BLaER1 (cell line): ENCODE data around the gene TLNRD1.
"Not testable (repeated sequence)": the region's sequence is repeated elsewhere in the genome, so short reads cannot be mapped to it uniquely, and the experiment has no call there.

Source experiments
- H3K27ac ChIP-seq: shearing (Covaris generic); formaldehyde crosslinking; 2 replicates; pipeline ENCODE4 v1.8.1; 2022
- H3K27me3 ChIP-seq: shearing (Covaris generic); formaldehyde crosslinking; 2 replicates; pipeline ENCODE4 v1.8.1; 2022
- H3K36me3 ChIP-seq: shearing (Covaris generic); formaldehyde crosslinking; 2 replicates; pipeline ENCODE4 v1.8.1; 2022
- H3K4me1 ChIP-seq: shearing (Covaris generic); formaldehyde crosslinking; 2 replicates; pipeline ENCODE4 v1.8.1; 2022
- H3K4me2 ChIP-seq: shearing (Covaris generic); formaldehyde crosslinking; 2 replicates; pipeline ENCODE4 v1.8.1; 2022
- H3K4me3 ChIP-seq: shearing (Covaris generic); formaldehyde crosslinking; 2 replicates; pipeline ENCODE4 v1.8.1; 2022
- H3K9ac ChIP-seq: shearing (Covaris generic); formaldehyde crosslinking; 2 replicates; pipeline ENCODE4 v1.8.1; 2022
- H3K9me3 ChIP-seq: shearing (Covaris generic); formaldehyde crosslinking; 2 replicates; pipeline ENCODE4 v1.8.1; 2022
- H4K20me1 ChIP-seq: shearing (Covaris generic); formaldehyde crosslinking; 2 replicates; pipeline ENCODE4 v1.8.1; 2022
- Cebpa-rat ChIP-seq: shearing (Covaris generic); IDR thresholded peaks from 2 replicates; pipeline ENCODE4 v1.8.1; 2022

TLNRD1 gene

DNA sequence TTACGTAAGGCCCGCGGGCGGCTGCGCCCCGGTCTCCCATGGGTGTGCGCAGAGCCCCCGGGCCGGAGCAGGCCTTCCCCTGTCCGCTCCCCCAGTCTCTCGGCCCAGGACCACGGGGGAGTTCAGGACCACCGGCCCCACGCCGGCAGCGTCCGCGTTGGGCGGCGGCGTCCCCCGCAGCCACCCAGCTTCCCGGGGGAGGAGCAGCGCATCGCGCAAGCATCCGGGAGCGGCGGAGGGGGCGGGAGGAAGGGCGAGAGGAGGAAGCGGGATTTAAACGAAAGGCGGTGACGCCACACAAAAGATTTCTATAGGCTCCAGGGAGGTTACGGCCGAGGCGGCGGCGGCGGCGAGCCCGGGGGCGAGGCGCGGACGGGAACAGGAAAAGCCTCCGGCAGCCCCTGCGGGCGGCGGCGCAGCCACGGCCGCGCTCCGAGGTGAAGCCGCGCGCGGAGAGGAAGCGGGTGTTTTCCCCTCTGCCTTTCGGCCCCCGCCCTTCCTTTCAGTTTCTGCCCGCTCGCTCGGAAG lies at the start of gene TLNRD1:
TLNRD1 (plus strand) TSS at position 300 of the 528 bp plus-strand sequence. CDS start 1,349 bp downstream, outside the sequence.
- peaks cover 50% of the 10 kb centered on the region for H3K4me1 ChIP-seq
- peaks cover 40% of the 10 kb centered on the region for H4K20me1 ChIP-seq
- peak within 1 kb of the TSS; percentile 97 for H3K9ac ChIP-seq
- TF ChIP-seq Cebpa-rat, result no peak
- H3K36me3 ChIP-seq, result peaks cover 21% of the 10 kb centered on the region
- H3K4me3 ChIP-seq, result peak within 1 kb of the TSS; percentile 98
- H3K27ac ChIP-seq, result peak within 1 kb of the TSS; percentile 98
- peak within 1 kb of the TSS; percentile 85 for H3K4me2 ChIP-seq
- no peaks in the 10 kb centered on the region for H3K27me3 ChIP-seq
- 0 out of 2 replicates have a peak, but pooled peaks cover 6% of the 10 kb centered on the region for H3K9me3 ChIP-seq

DNA sequence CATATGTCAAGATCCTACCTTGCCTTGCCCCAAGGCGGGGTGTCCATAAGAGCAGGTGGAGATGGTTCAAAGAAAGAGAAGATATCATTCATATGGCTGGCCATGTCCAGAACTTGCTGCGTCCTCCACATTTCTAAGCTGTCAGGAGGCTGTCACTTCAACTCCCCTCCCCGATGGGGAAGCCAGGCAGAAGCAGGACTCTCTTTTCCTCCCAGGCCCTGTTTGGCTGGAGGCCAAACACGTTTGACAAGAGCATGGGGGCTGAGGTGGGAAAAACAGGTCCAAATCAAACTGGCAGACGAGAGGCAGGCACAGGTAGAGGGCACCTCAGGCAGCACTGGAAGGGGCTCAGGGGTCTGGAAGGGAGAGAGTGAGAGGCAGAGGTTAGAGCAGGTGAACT lies 48.8 kb upstream of the TLNRD1 start:
- no peak overlapping the region for H3K4me3 ChIP-seq
- no peaks in the 10 kb centered on the region for H3K9me3 ChIP-seq

DNA sequence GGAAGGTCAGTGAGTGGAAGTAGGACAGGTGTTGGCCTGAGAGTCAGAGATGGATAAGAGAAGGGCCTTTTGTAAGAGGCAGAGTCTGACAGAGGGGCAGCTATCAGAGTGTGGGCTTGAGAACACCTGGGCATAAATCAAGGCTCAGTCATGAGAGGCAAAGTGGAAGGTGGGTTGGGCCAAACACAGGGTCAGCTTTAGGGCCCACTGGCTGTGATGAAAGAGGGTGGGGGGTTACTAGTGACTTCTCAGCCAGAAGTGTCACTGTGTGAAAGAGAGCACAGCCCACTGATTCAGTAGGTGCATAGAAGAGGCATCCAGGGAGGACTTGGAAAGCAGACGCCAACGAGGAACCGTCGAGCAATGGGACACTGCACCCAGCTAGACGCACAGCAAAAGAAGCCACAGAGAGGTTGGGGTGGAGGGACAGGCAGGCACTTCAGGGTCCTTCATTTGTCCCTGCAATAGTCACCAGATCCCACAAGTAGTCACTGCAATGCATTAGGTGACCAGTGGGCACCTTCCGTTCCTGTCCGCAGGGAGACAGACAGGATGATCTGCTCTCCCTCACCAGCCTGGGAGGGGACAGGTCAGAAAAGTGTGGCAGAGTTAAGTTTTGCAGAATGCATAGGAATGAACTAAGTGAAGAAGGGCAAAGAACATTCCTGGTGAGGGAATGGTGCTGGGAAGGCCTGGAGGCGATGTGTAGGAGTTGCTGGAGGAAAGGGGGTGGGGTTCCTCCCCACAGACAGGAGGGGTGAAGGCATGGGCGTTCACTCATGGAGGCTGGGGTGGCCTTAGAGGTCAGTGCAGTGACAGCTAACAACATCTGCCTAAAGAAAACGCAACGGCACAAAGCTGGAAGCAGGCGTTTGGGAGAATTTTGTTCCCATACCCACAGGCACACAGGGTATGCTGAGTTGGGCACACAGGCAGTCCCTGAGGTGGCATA lies 47.4 kb upstream of the TLNRD1 start:
- Histone ChIP-seq H3K4me3 (no peak overlapping the region), H3K27ac (no peak overlapping the region), H3K4me2 (no peak overlapping the region), H3K4me1 (peaks cover 23% of the 10 kb centered on the region), H4K20me1 (no peaks in the 10 kb centered on the region), H3K27me3 (no peaks in the 10 kb centered on the region), H3K36me3 (peaks cover 54% of the 10 kb centered on the region), H3K9ac (no peak overlapping the region), H3K9me3 (no peaks in the 10 kb centered on the region)
- TF ChIP-seq Cebpa-rat, result no peak

More for the DNA sequence above, 48.8 kb upstream of the TLNRD1 start:
- Histone ChIP-seq H3K36me3 (peaks cover 65% of the 10 kb centered on the region), H3K4me1 (peaks cover 23% of the 10 kb centered on the region), H3K9ac (no peak overlapping the region), H4K20me1 (no peaks in the 10 kb centered on the region), H3K27ac (no peak overlapping the region), H3K27me3 (no peaks in the 10 kb centered on the region), H3K4me2 (no peak overlapping the region)
- no peak for TF ChIP-seq Cebpa-rat

DNA sequence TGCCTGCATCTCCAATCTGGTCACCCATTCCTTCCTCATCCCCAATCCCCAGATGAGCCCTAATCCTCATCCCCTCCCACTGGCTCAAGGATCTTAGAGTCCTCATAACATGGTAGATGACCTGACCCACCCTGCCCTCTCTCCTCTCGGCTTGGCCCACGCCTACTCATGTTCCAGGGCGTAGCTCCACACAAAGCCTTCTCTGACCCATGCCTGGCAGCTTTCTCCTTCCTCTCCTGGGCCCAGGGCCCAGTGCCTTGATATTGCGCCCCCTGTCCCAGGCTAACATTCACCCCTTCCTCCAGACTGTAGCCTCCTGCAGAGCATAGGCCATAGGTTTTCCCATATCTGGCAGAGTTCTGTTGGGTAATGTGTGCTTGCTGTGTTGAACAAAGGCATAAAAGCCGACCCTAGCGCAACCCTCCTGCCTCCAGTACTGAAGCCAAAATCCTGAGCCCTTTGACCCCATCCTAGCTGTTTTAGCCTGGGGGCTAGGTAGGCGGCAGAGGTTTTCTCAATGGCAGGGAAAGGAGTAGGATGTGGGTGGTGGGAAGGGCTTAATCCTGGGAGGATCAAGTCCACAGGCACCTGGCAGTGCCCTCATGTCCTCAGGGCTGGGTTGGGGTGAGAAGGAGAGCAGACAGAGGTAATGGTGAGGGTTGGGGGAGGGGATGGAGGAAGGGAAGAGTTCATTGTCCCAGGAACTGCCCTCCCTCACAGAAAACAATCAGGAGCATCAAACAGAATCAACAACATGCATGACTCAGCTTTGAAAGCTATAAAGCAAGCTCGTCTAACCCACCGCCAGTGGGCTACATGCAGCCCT lies 46.6 kb upstream of the TLNRD1 start:
- no peaks in the 10 kb centered on the region for H3K9me3 ChIP-seq
- no peak overlapping the region for H3K27ac ChIP-seq
- peaks cover 23% of the 10 kb centered on the region for H3K4me1 ChIP-seq
- H3K27me3 ChIP-seq, result no peaks in the 10 kb centered on the region
- no peak overlapping the region for H3K9ac ChIP-seq
- peaks cover 54% of the 10 kb centered on the region for H3K36me3 ChIP-seq
- H3K4me3 ChIP-seq, result no peak overlapping the region
- no peak overlapping the region for H3K4me2 ChIP-seq
- H4K20me1 ChIP-seq, result no peaks in the 10 kb centered on the region
- TF ChIP-seq Cebpa-rat, result no peak

DNA sequence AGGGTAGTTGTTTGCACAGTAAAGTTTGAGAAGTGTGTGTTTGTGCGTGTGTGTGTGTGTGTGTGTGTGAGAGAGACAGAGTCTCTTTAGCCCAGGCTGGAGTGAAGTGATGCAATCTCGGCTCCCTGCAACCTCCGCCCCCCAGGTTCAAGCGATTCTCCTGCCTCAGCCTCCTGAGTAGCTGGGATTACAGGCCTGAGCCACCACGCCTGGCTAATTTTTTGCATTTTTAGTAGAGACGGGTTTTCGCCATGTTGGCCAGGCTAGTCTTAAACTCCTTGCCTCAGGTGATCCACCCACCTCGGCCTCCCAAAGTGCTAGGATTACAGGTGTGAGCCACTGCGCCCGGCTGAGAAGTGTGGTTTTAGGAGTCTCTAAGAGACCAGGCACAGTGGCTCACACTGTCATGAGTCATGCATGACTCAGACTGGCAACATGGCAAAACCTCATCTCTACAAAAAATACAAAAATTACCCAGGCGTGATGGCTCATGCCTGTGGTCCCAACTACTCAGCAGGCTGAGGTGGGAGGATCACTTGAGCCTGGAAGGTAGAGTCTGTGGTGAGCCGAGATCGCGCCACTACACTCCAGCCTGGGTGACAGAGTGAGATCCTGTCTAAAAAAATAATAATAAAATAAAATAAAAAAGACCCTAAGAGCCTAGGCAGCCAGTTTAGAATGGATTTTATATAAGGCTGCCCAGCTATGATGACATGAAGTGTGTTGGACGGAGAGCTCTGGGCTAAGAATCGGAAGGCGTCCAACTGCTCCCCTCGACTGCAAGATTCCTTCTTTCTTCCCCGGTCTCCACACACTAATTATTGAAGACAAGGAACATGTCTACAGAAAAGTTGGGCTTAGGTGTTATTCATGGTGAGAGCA lies 44.9 kb upstream of the TLNRD1 start:
- not testable (repeated sequence) for H4K20me1 ChIP-seq, H3K27me3 ChIP-seq, H3K4me3 ChIP-seq, H3K9me3 ChIP-seq, H3K27ac ChIP-seq, H3K9ac ChIP-seq
- H3K36me3 ChIP-seq, result peaks cover 52% of the 10 kb centered on the region
- peak overlapping the region; percentile 40 for H3K4me2 ChIP-seq
- H3K4me1 ChIP-seq, result peaks cover 15% of the 10 kb centered on the region

DNA sequence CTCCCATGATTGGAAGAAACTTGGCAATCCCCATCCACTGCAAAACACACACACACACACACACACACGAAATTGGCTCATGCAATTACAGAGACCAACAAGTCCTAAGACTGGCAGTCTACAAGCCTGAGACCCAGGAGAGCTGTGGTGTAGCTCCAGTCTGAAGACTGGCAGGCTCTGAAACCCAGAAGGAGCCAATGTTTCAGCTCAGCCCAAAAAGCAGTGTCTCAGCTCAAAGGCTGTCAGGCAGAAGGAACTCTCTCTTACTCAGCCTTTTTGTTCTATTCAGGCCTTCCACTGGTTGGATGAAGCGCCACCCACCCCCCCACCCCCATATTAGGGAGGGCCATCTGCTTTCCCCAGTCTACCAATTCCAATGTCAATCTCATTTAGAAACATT lies 43.2 kb upstream of the TLNRD1 start:
- Histone ChIP-seq H3K4me3 (no peak overlapping the region), H4K20me1 (no peaks in the 10 kb centered on the region), H3K9me3 (peaks cover 9% of the 10 kb centered on the region; the same call in 1 of the 2 replicates), H3K36me3 (peaks cover 37% of the 10 kb centered on the region), H3K27ac (no peak overlapping the region), H3K4me2 (no peak overlapping the region), H3K4me1 (peaks cover 15% of the 10 kb centered on the region), H3K27me3 (no peaks in the 10 kb centered on the region), H3K9ac (no peak overlapping the region)
- TF ChIP-seq Cebpa-rat, result no peak

DNA sequence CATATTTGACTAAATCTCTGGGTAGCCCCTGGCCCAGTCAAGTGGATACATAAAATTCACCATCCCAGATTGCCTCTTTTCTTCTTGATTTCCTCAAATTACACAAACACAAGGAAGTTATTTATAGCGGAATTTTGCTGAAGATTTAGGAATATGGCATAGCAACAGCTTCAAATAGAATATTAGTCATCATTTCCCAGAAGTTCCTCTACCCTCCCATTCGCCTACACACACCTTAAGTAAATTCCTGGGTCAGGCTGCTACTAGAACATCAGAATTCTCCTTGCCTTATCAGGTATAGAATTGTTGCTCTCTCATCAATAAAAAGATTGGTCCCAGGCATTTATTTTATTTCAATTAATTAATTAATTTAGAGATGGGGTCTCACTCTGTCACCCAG lies 42.7 kb upstream of the TLNRD1 start:
- Histone ChIP-seq H3K27me3 (no peaks in the 10 kb centered on the region), H3K9ac (no peak overlapping the region), H3K27ac (no peak overlapping the region), H4K20me1 (no peaks in the 10 kb centered on the region), H3K36me3 (peaks cover 33% of the 10 kb centered on the region), H3K4me3 (no peak overlapping the region), H3K4me2 (no peak overlapping the region), H3K4me1 (peaks cover 15% of the 10 kb centered on the region), H3K9me3 (peaks cover 9% of the 10 kb centered on the region; the same call in 1 of the 2 replicates)
- no peak for TF ChIP-seq Cebpa-rat

DNA sequence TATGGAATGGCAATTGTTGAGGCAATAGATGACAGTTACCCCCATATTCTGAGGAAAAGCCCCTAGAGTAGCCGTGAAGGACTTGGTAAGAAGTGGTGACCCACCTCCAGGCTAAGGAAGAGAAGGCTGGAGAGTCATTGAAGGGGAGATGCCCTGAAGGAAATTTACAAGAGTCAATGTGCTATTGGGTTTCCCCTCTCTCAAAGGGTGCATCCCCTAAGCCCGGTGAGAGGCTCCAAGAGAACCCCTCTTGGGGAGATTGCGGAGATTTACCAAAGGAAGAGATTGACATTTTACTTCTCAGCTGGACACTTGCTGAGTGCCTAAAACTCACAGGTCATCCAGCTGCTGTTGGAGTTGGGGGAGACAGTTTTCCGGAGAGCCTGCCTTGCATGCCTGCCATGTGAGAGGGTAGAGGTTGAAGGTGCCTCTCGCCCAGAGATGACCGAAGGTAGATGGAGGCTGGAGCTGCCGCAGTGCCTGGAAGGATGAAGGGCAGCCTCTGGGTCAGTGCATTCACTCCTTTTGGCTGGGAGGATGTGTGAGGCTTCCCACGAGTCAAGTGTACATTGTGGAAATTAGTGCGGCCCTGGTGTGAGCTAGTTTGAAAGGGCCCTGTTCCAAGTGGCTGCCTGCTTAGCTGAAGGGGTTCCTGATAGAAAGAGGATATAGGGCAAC lies 41.8 kb upstream of the TLNRD1 start:
- Histone ChIP-seq H3K4me3 (no peak overlapping the region), H3K4me2 (no peak overlapping the region)

DNA sequence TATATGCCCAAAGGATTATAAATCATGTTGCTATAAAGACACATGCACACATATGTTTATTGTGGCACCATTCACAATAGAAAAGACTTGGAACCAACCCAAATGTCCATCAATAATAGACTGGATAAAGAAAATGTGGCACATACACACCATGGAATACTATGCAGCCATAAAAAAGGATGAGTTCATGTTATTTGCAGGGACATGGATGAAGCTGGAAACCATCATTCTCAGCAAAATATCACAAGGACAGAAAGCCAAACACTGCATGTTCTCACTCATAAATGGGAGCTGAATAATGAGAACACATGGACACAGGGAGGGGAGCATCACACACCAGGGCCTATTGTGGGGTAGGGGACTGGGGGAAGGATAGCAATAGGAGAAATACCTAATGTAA lies 35.3 kb upstream of the TLNRD1 start:
- not testable (repeated sequence) for H3K9ac ChIP-seq, H3K4me2 ChIP-seq, H3K4me1 ChIP-seq, H4K20me1 ChIP-seq, H3K27me3 ChIP-seq, H3K27ac ChIP-seq, H3K4me3 ChIP-seq
- Histone ChIP-seq H3K9me3 (peaks cover 19% of the 10 kb centered on the region), H3K36me3 (peaks cover 41% of the 10 kb centered on the region)

More for the DNA sequence above, 41.8 kb upstream of the TLNRD1 start:
- H3K9me3 ChIP-seq, result peaks cover 9% of the 10 kb centered on the region; the same call in 1 of the 2 replicates
- H3K27me3 ChIP-seq, result no peaks in the 10 kb centered on the region
- H3K4me1 ChIP-seq, result peaks cover 15% of the 10 kb centered on the region
- no peak overlapping the region for H3K27ac ChIP-seq
- H3K9ac ChIP-seq, result no peak overlapping the region
- TF ChIP-seq Cebpa-rat, result no peak
- peaks cover 28% of the 10 kb centered on the region for H3K36me3 ChIP-seq
- no peaks in the 10 kb centered on the region for H4K20me1 ChIP-seq
